HG03565 (cell line): Measurements from ENCODE around the gene BRAP.
"Not testable (repeated sequence)": the region's sequence is repeated elsewhere in the genome, so short reads cannot be mapped to it uniquely, and the experiment has no call there.

ENCODE experiments used
- ATAC-seq: cut with Tn5 transposase; IDR thresholded peaks from one replicate; pipeline ENCODE4 v1.9.1; 2021; ENCODE audit warnings: mild to moderate bottlenecking, moderate library complexity; ENCODE audit not compliant: unreplicated experiment

BRAP gene

GRCh38 chr12:111624540-111624939 lies 61.2 kb downstream of the BRAP start:
- no peak for ATAC-seq

DNA sequence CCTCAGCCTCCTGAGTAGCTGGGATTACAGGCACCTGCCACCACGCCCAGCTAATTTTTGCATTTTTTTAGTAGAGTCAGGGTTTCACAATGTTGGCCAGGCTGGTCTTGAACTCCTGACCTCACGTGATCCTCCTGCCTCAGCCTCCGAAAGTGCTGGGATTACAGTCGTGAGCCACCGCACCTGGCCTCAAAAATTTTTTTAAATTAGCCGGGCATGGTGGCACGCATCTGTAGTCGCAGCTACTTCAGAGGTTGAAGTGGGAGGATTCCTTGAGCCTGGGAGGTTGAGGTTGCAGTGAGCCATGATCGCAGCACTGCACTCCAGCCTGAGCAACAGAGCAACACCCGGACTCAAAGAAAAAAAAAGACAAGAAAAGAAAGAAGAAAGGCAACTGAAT lies 67.9 kb downstream of the BRAP start:
- not testable (repeated sequence) for ATAC-seq

DNA sequence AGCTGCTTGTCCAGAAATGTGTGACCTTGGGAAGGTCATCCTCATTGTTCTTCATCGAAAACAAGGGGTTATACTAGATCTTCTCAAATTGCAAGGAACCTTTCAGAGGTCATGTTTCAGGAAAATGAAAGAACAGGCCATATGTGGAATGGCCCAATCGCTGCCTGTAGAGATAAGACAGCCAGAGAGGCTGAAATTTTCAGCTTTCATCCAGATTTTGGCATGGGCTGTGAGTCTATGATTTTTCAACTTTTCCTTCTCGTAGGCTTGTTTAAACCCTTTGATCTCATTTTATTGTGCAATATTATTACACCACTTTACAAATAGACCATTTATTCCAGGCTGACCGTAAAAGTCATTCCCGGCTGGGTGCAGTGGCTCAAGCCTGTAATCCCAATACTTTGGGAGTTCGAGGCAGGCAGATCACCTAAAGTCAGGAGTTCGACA lies 69.6 kb downstream of the BRAP start:
- ATAC-seq, result no peak

GRCh38 chr12:111607239-111607638 lies 78.5 kb downstream of the BRAP start:
- no peak for ATAC-seq

GRCh38 chr12:111606767-111607230 lies 79.0 kb downstream of the BRAP start:
- ATAC-seq, result no peak

- no peak for ATAC-seq
Observed at GRCh38 chr12:111605911-111606766, 79.6 kb downstream of the BRAP start.

GRCh38 chr12:111602857-111603256 lies 82.9 kb downstream of the BRAP start:
- not testable (repeated sequence) for ATAC-seq

GRCh38 chr12:111602348-111602747 lies 83.4 kb downstream of the BRAP start:
- ATAC-seq, result no peak

DNA sequence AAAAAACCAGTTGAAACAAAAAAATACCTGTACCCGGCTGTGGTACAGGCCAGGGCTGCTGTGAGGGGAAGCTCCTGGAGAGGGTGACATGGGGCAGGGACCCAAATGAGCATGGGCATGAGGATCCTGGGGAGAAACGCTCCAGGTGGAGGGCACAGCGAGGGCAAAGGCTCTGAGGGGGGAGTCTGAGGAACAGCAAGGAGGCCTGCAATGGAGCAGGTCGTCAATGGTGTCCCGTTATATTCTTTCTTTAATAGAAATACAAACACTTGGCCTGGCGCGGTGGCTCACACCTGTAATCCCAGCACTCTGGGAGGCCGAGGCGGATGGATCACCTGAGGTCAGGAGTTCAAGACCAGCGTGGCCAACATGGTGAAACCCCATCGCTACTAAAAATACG lies 84.8 kb downstream of the BRAP start:
- not testable (repeated sequence) for ATAC-seq

- ATAC-seq, result no peak
Observed at GRCh38 chr12:111600205-111600642, 85.5 kb downstream of the BRAP start.

DNA sequence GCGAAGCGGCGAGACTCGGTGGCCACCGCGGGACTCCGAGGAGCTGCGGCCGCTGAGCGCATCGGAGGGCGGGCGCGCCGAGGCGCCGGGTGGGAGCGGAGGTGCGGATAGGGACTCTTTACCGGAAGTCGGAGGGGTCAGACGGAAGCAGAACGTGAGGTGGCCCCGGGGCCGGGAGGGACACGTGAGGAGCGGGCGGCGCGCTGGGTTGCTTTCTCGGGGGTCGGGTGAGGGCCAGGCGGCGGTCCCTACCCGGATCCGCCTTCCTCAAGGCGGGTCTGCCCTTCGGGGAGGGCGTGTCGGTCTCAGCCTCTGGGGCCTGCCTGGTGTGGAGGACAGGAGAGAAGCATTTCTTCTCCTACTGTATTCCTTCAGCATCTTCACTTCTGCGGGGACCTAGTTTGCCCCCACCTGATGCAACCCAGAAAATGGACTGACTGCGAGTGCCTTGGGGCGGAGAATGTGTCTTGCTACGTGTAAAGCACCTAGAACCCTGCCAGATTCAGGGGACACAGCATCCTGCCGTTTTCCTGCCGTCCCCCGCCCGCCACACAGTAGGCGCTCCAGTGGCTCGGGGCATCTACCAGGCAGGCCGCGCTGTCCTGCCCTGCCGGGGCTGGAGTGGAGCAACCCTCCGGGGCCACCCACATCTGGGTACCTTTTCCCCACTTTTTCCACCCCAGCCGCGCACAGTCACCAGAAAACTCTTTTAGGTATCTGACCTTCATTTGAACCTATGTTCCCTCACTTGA lies 86.1 kb downstream of the BRAP start:
- ATAC-seq, result peak; percentile 47

DNA sequence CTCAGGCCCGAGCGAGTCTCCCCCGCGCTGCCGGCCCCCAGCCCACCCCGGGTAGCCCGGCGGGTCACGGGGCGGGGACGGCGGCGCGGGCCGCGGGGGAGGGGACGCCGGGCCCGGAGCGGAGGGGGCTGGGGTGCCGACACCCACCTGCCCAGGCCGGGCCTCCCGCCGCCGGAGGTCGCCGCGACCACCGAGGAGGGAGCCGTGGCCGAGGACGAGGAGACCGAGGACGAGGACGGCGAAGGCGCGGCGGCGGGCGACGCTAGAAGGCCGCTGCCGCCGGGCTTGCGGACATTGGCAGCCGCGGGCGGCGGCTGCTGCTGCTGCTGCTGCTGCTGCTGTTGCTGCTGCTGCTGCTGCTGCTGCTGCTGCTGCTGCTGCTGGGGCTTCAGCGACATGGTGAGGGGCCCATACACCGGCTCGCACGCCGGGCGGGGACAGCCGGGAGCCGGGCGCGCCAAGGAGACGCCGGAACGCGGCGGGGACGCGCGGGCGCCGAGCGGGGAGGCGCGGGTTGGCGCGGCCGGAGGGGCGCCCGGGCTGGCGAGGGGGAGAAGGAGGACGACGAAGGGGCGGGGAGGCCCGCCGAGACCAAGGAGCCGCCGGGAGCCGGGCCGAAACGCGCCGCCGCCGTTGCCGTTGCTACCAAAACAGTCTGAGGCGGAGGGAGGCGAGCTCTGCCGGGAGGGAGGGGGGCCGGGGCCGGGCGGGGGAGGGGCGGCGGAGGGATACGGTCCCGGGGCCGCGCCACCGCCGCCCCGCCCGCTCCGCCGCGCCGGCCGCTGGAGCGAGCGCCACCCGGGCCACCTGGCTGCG lies 86.9 kb downstream of the BRAP start, which contains the start of gene ATXN2:
Gene ATXN2, minus strand, starts transcription at position 679 of the 816 bp plus-strand sequence. Its CDS starts 281 bp downstream, at position 398.
- peak; percentile 38 for ATAC-seq

DNA sequence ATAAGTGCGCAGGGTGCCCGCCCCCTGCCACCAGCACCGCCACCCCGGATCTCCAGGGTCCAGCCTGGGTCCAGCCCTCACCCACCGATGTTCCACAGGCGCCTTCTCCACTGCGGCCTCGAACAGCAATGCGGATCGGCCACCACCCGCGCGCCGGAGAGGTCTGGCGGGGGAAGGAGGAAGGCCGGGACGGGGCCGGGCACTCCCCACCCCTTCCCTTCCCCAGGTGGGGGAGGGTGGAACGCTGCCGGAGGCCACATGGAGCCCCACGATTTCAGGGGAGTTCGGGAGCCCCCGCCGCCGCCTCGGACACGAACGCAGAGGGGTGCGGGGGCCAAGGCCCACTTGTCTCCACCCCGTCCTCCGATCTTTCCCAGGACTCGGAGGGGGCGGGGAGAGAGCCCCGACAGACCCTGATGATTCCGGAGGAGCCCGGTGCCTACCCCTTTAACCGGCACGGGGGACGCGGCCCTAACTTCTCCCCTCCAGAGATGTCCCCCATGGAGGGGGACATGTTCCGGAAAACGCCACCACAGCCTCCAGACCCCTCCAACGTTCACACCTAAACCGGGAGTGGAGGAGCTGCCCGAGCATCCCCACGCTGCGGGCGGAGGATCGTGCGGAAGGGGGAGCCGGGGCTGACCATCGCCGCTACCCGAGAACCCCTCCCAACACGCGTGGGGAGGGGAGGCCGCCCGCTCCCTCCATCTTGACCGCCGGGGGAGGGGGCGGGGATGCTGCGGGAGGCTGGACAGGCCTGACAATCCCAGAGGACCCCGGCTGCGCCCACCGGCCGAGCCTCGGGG lies 87.7 kb downstream of the BRAP start:
- ATAC-seq, result no peak

DNA sequence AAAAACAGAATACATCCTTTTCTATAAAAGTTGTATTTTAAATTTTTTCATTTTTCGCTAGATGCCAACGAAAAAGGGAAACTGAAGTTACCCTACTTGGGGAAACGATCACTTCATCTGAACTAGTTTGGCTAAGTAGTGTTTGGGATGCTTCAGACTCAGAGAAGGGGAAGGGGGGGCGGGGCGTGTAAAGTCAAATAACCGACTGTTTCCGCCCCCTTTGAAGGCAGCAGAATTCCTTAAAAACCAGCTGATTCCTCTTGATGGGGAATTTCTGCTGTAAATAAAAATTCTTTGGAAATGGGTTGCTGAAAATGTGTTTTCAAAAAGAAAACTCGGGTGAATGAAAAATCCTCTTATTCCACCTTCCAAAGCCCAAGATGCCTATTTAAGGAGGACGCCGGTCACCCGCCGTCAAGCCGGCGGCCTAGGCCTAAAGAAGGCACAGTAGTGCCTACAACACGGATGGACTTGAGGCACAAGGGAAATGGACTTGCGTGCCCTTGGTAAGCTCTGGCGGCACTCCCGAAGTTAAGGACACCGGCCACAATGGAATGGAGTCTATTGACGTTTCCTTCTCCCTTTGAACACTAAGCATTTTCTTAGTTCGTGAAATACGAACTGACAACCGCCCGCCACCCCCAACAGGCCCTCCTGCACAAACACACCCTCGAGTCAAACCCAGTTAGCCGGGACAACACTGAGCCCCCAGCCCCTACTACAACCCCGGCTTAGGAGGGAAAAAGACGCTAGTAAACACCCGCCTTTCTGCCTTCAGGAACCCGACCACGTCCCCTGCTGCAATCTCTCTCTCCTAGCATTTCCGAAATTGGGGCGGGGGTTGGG lies 88.5 kb downstream of the BRAP start:
- ATAC-seq, result no peak

DNA sequence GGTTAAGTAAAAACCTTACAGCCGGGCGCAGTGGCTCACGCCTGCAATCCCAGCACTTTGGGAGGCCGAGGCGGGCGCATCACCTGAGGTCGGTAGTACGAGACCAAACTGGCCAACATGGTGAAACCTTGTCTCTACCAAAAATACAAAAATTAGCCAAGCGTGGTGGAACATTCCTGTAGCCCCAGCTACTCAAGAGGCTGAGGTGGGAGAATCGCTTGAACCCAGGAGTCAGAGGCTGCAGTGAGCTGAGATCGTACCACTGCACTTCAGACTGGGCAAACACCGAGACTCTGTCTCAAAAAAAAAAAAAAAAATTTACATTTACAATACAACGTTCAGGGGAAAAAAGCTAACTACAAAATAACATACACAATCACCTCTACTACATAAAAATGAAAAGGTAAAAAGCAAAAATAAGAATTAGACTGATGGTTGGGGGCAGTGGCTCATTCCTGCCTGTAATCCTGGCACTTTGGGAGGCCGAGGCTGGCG lies 90.4 kb downstream of the BRAP start:
- not testable (repeated sequence) for ATAC-seq
